BLaER1 treated with 17β-estradiol and CSF1 and Interleukin-3, amounts not matched to agents 10 nM and 100 nM (cell line): ENCODE results near the gene HNRNPUL2.
"Not testable (repeated sequence)": the region's sequence is repeated elsewhere in the genome, so short reads cannot be mapped to it uniquely, and the experiment has no call there.

ENCODE experiments used
- H3K27ac ChIP-seq, 11 experiments: shearing (Covaris generic); formaldehyde crosslinking; 2 replicates each; pipeline ENCODE4 v1.8.1; 2022
- H3K27me3 ChIP-seq, 11 experiments: shearing (Covaris generic); formaldehyde crosslinking; 2 replicates each; pipeline ENCODE4 v1.8.1; 2022
- H3K36me3 ChIP-seq, 11 experiments: shearing (Covaris generic); formaldehyde crosslinking; 2 replicates each; pipeline ENCODE4 v1.8.1; 2022
- H3K4me1 ChIP-seq, 10 experiments: shearing (Covaris generic); formaldehyde crosslinking; 2 replicates each; pipeline ENCODE4 v1.8.1; 2022
- H3K4me2 ChIP-seq, 11 experiments: shearing (Covaris generic); formaldehyde crosslinking; 2 replicates each; pipeline ENCODE4 v1.8.1; 2022
- H3K4me3 ChIP-seq, 10 experiments: shearing (Covaris generic); formaldehyde crosslinking; 2 replicates each; pipeline ENCODE4 v1.8.1; 2022
- H3K9ac ChIP-seq, 11 experiments: shearing (Covaris generic); formaldehyde crosslinking; 2 replicates each; pipeline ENCODE4 v1.8.1; 2022
- H3K9me3 ChIP-seq, 11 experiments: shearing (Covaris generic); formaldehyde crosslinking; replicated peaks in 1 of 11; 2 replicates each; pipeline ENCODE4 v1.8.1; 2022
- H4K20me1 ChIP-seq, 11 experiments: shearing (Covaris generic); formaldehyde crosslinking; 2 replicates each; pipeline ENCODE4 v1.8.1; 2022
- Cebpa-rat ChIP-seq, 11 experiments: shearing (Covaris generic); IDR thresholded peaks; 2 replicates each; pipeline ENCODE4 v1.8.1; 2022

Gene HNRNPUL2

GRCh38 chr11:62710001-62710345 lies 17.3 kb downstream of the HNRNPUL2 start:
- H3K36me3 ChIP-seq, result peaks cover 47 to 65% (median 52%) of the 10 kb centered on the region in 11 experiments
- peak overlapping the region; percentile 82 to 93 (median 91) for H3K9ac ChIP-seq
- H4K20me1 ChIP-seq, result no peaks in the 10 kb centered on the region
- H3K4me2 ChIP-seq, result peak overlapping the region; percentile 88 to 100 (median 98)
- no peaks in the 10 kb centered on the region for H3K9me3 ChIP-seq
- peaks cover 41 to 50% (median 46%) of the 10 kb centered on the region in 10 experiments for H3K4me1 ChIP-seq
- no peaks in the 10 kb centered on the region for H3K27me3 ChIP-seq
- H3K4me3 ChIP-seq, result peak overlapping the region; percentile 58 to 73 (median 62)
- TF ChIP-seq Cebpa-rat (IDR thresholded peaks at IDR 0.05), result no peak
- H3K27ac ChIP-seq, result peak overlapping the region; percentile 89 to 99 (median 96)

GRCh38 chr11:62709247-62710000 lies 17.8 kb downstream of the HNRNPUL2 start:
- peaks cover 43 to 63% (median 48%) of the 10 kb centered on the region in 11 experiments for H3K36me3 ChIP-seq
- TF ChIP-seq Cebpa-rat (IDR thresholded peaks at IDR 0.05), result no peak
- H3K27ac ChIP-seq, result peak overlapping the region; percentile 89 to 99 (median 96)
- peaks cover 46 to 52% (median 50%) of the 10 kb centered on the region in 10 experiments for H3K4me1 ChIP-seq
- peak overlapping the region; percentile 82 to 93 (median 91) for H3K9ac ChIP-seq
- H4K20me1 ChIP-seq, result no peaks in the 10 kb centered on the region
- H3K4me2 ChIP-seq, result peak overlapping the region; percentile 88 to 100 (median 98)
- H3K27me3 ChIP-seq, result no peaks in the 10 kb centered on the region
- H3K9me3 ChIP-seq, result no peaks in the 10 kb centered on the region
- peak overlapping the region; percentile 58 to 73 (median 62) for H3K4me3 ChIP-seq

- Histone ChIP-seq H4K20me1 (no peaks in the 10 kb centered on the region), H3K4me1 (peaks cover 47 to 55% (median 51%) of the 10 kb centered on the region in 10 experiments), H3K4me3 (peak overlapping the region; percentile 58 to 73 (median 62)), H3K27me3 (no peaks in the 10 kb centered on the region), H3K36me3 (peaks cover 37 to 62% (median 43%) of the 10 kb centered on the region in 11 experiments), H3K9ac (peak overlapping the region; percentile 82 to 93 (median 91)), H3K9me3 (no peaks in the 10 kb centered on the region), H3K4me2 (peak overlapping the region; percentile 88 to 100 (median 98)), H3K27ac (peak overlapping the region; percentile 89 to 99 (median 96))
- TF ChIP-seq Cebpa-rat (IDR thresholded peaks at IDR 0.05), result no peak
These were observed 18.5 kb downstream of the HNRNPUL2 start for GRCh38 chr11:62708793-62709192.

- no peaks in the 10 kb centered on the region for H3K27me3 ChIP-seq
- H4K20me1 ChIP-seq, result no peaks in the 10 kb centered on the region
- TF ChIP-seq Cebpa-rat (IDR thresholded peaks at IDR 0.05), result no peak
- H3K36me3 ChIP-seq, result peaks cover 33 to 62% (median 40%) of the 10 kb centered on the region in 11 experiments
- H3K9me3 ChIP-seq, result no peaks in the 10 kb centered on the region
- peaks cover 47 to 59% (median 51%) of the 10 kb centered on the region in 10 experiments for H3K4me1 ChIP-seq
- H3K27ac ChIP-seq, result peak overlapping the region; percentile 89 to 99 (median 96); a peak in 21 of 22 replicates
- peak overlapping the region; percentile 58 to 73 (median 62) for H3K4me3 ChIP-seq
- peak overlapping the region; percentile 88 to 100 (median 98) for H3K4me2 ChIP-seq
- peak overlapping the region; percentile 82 to 93 (median 91); a peak in 21 of 22 replicates for H3K9ac ChIP-seq
These were observed 18.9 kb downstream of the HNRNPUL2 start for GRCh38 chr11:62708392-62708791.

- peak within 1 kb of the TSS; percentile 89 to 99 (median 96); a peak in 21 of 22 replicates for H3K27ac ChIP-seq
- no peak for TF ChIP-seq Cebpa-rat (IDR thresholded peaks at IDR 0.05)
- H3K36me3 ChIP-seq, result peaks cover 24 to 62% (median 35%) of the 10 kb centered on the region in 11 experiments
- peak within 1 kb of the TSS; percentile 64 to 82 (median 70) for H3K4me3 ChIP-seq
- H3K27me3 ChIP-seq, result no peaks in the 10 kb centered on the region
- H4K20me1 ChIP-seq, result no peaks in the 10 kb centered on the region
- peaks cover 47 to 69% (median 51%) of the 10 kb centered on the region in 10 experiments for H3K4me1 ChIP-seq
- H3K9ac ChIP-seq, result peak within 1 kb of the TSS; percentile 82 to 93 (median 91); a peak in 21 of 22 replicates
- H3K9me3 ChIP-seq, result no peaks in the 10 kb centered on the region
- H3K4me2 ChIP-seq, result peak within 1 kb of the TSS; percentile 88 to 100 (median 98)
These were observed 19.9 kb downstream of the HNRNPUL2 start, which contains the start of the genes BSCL2 and GNG3 for GRCh38 chr11:62707277-62707861. Gene BSCL2, minus strand, starts transcription at chr11:62707424. Its CDS starts 229 bp downstream, at chr11:62707195. Gene GNG3, plus strand, starts transcription at chr11:62707676. Its CDS starts 620 bp downstream, at chr11:62708296.

GRCh38 chr11:62706850-62707247 lies 20.4 kb downstream of the HNRNPUL2 start:
- no peaks in the 10 kb centered on the region for H3K9me3 ChIP-seq
- TF ChIP-seq Cebpa-rat (IDR thresholded peaks at IDR 0.05), result no peak
- peak overlapping the region; percentile 88 to 100 (median 98) for H3K4me2 ChIP-seq
- H3K27ac ChIP-seq, result peak overlapping the region in 8 of 11 experiments; percentile 19 to 97 (median 48); a peak in 11 of 22 replicates
- H3K4me1 ChIP-seq, result peaks cover 47 to 75% (median 51%) of the 10 kb centered on the region in 10 experiments
- no peaks in the 10 kb centered on the region for H3K27me3 ChIP-seq
- H3K4me3 ChIP-seq, result peak overlapping the region in 9 of 10 experiments; percentile 64 to 82 (median 70); a peak in 14 of 20 replicates
- peak overlapping the region in 8 of 11 experiments; percentile 60 to 85 (median 69); a peak in 16 of 22 replicates for H3K9ac ChIP-seq
- H3K36me3 ChIP-seq, result peaks cover 20 to 62% (median 35%) of the 10 kb centered on the region in 11 experiments
- H4K20me1 ChIP-seq, result no peaks in the 10 kb centered on the region

- Histone ChIP-seq H3K27ac (peak overlapping the region; percentile 31 to 97 (median 73); a peak in 21 of 22 replicates), H3K9me3 (no peaks in the 10 kb centered on the region), H3K36me3 (peaks cover 20 to 62% (median 35%) of the 10 kb centered on the region in 11 experiments), H3K4me1 (peaks cover 47 to 79% (median 51%) of the 10 kb centered on the region in 10 experiments), H3K4me3 (peak overlapping the region; percentile 64 to 82 (median 70)), H3K27me3 (no peaks in the 10 kb centered on the region), H3K9ac (peak overlapping the region; percentile 75 to 85 (median 79)), H4K20me1 (no peaks in the 10 kb centered on the region), H3K4me2 (peak overlapping the region; percentile 88 to 100 (median 98))
- TF ChIP-seq Cebpa-rat (IDR thresholded peaks at IDR 0.05), result no peak
These were observed 21.1 kb downstream of the HNRNPUL2 start for GRCh38 chr11:62705880-62706849.

- Histone ChIP-seq H3K4me2 (peak overlapping the region; percentile 88 to 100 (median 96)), H3K4me1 (peaks cover 47 to 78% (median 48%) of the 10 kb centered on the region in 10 experiments), H3K27ac (peak overlapping the region; percentile 31 to 85 (median 73); a peak in 21 of 22 replicates), H3K9me3 (no peaks in the 10 kb centered on the region), H3K36me3 (peaks cover 19 to 62% (median 35%) of the 10 kb centered on the region in 11 experiments), H3K9ac (peak overlapping the region; percentile 75 to 85 (median 79)), H3K27me3 (no peaks in the 10 kb centered on the region), H3K4me3 (peak overlapping the region; percentile 64 to 82 (median 70)), H4K20me1 (no peaks in the 10 kb centered on the region)
- TF ChIP-seq Cebpa-rat (IDR thresholded peaks at IDR 0.05), result no peak
These were observed 21.8 kb downstream of the HNRNPUL2 start for GRCh38 chr11:62705413-62705812.

- H3K4me3 ChIP-seq, H4K20me1 ChIP-seq, H3K27me3 ChIP-seq, H3K9ac ChIP-seq, H3K27ac ChIP-seq, H3K9me3 ChIP-seq: not testable (repeated sequence)
- Histone ChIP-seq H3K36me3 (peaks cover 24 to 71% (median 43%) of the 10 kb centered on the region in 11 experiments), H3K4me2 (peak overlapping the region in 2 of 11 experiments; percentile 28 to 96; a peak in 3 of 22 replicates), H3K4me1 (peaks cover 37 to 70% (median 39%) of the 10 kb centered on the region in 10 experiments)
These were observed 23.3 kb downstream of the HNRNPUL2 start for GRCh38 chr11:62703921-62704320.
